Erythroblast (primary cell): ENCODE data around the gene CAMK4.

Source experiments
- GATA1 ChIP-seq: IDR thresholded peaks from 2 replicates; pipeline ENCODE4 v1.6.1; 2011; ENCODE audit warnings: low read depth, mild to moderate bottlenecking, control low read depth, low read length, moderate library complexity
- POLR2A ChIP-seq: IDR thresholded peaks from 2 replicates; pipeline ENCODE4 v1.6.1; 2011; ENCODE audit warnings: mild to moderate bottlenecking, low read length

DNA sequence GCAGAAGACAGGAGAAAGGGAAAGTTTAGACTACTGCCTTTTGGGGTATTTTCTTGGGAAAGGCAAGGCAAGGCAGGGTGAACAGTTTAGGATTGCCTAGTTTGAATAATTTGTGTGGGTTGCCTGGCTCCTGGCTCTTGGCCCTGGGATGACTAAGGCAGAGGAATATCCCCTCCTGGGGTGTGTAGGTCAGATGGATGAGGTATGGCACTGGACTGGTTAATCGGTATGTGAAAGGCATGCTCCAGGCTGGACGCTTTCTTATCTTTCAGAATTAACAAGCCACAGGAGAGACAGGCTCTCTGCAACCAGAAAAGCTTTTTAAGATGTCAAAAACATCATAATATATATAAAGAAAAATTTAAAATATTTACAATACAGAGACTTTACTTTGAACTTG lies 229.6 kb downstream of the CAMK4 start:
- TF ChIP-seq POLR2A (no peak), GATA1 (no peak)
